ENCODE data around the gene CDH13. TPM values are rescaled to one million over a fixed set of nuclear protein-coding genes. Genes with fewer than 3 reads are reported as not detected.
A peak's percentile ranks its signal among the peaks of the same experiment; 100 is the strongest.

The CDH13 gene
- total RNA-seq, 1 donor = 102 TPM

DNA sequence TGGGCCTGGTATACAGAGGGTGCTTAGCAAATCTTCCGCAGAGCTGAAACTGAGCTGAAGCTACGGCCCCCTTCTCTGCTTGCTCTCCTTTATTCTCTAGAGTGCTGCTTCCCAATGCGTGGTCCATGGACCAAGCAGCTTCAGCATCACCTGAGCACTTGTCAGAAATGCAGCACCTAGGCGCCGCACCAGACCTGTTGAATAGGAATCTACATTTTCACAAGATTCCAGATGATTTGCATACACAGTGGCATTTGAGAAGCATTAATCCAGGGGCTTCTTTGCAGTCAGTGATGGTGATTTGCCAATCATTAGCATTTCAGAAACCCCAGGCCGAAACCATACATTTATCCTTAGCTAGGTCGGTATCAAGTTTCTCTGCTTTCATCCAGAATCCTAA is 204.2 kb downstream of the CDH13 start:
- H4K20me1 ChIP-seq (ENCODE audit: insufficient read depth, low read length) = no peaks in the 10 kb centered on the region
- H2AFZ ChIP-seq (ENCODE audit: low read length) = no peak overlapping the region
- no peaks in the 10 kb centered on the region for H3K9me3 ChIP-seq (ENCODE audit: low read depth, low read length)
- DNase-seq (ENCODE audit: insufficient read length, low spot score, missing footprints) = no peak
- H3K4me3 ChIP-seq (ENCODE audit: insufficient read depth, low read length) = no peak overlapping the region
- no peaks in the 10 kb centered on the region for H3K27me3 ChIP-seq (ENCODE audit: insufficient read depth, low read length)
- no peak overlapping the region for H3K27ac ChIP-seq (ENCODE audit: low read depth, low read length)
- H3K36me3 ChIP-seq (ENCODE audit: insufficient read depth, low read length) = no peaks in the 10 kb centered on the region
- TF ChIP-seq CTCF (IDR thresholded peaks at IDR 0.05; ENCODE audit: extremely low read depth, low read depth, low read length) = no peak
- no peaks in the 10 kb centered on the region for H3K79me2 ChIP-seq (ENCODE audit: insufficient read depth, low read length)
- H3K4me2 ChIP-seq (ENCODE audit: insufficient read depth, low read length) = no peak overlapping the region
- peaks cover 19% of the 10 kb centered on the region for H3K4me1 ChIP-seq (ENCODE audit: insufficient read depth, low read length)

DNA sequence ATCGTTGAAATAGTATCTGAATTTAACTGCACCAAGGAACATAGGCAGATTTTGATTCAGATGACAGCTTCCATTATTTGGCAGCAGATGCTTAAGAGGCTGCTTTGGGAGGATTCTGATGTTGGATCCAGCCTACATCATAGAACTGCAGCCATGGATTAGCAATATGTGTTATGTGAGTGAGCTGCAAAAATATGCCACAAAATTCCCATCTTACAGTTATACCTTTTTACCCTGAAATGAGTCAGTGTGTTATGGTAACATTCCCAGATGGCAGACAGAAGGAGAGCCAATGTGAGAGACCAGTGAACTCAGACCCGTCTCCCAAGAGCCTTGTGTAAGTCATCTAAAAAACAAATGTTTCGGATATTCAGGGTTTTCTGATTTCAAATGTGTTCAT is 206.1 kb downstream of the CDH13 start:
- H4K20me1 ChIP-seq (ENCODE audit: insufficient read depth, low read length) = no peaks in the 10 kb centered on the region
- H3K4me2 ChIP-seq (ENCODE audit: insufficient read depth, low read length) = peak overlapping the region; percentile 49
- H3K36me3 ChIP-seq (ENCODE audit: insufficient read depth, low read length) = no peaks in the 10 kb centered on the region
- no peak overlapping the region for H3K4me3 ChIP-seq (ENCODE audit: insufficient read depth, low read length)
- H2AFZ ChIP-seq (ENCODE audit: low read length) = no peak overlapping the region
- H3K79me2 ChIP-seq (ENCODE audit: insufficient read depth, low read length) = no peaks in the 10 kb centered on the region
- H3K9me3 ChIP-seq (ENCODE audit: low read depth, low read length) = no peaks in the 10 kb centered on the region
- peaks cover 19% of the 10 kb centered on the region for H3K4me1 ChIP-seq (ENCODE audit: insufficient read depth, low read length)
- H3K27ac ChIP-seq (ENCODE audit: low read depth, low read length) = peak overlapping the region; percentile 25
- no peak for TF ChIP-seq CTCF (IDR thresholded peaks at IDR 0.05; ENCODE audit: extremely low read depth, low read depth, low read length)
- no peak for DNase-seq (ENCODE audit: insufficient read length, low spot score, missing footprints)
- H3K27me3 ChIP-seq (ENCODE audit: insufficient read depth, low read length) = no peaks in the 10 kb centered on the region

GRCh38 chr16:82833378-82833993 is 206.7 kb downstream of the CDH13 start:
- no peak overlapping the region for H3K4me2 ChIP-seq (ENCODE audit: insufficient read depth, low read length)
- no peak for DNase-seq (ENCODE audit: insufficient read length, low spot score, missing footprints)
- no peak for TF ChIP-seq CTCF (IDR thresholded peaks at IDR 0.05; ENCODE audit: extremely low read depth, low read depth, low read length)
- H3K27me3 ChIP-seq (ENCODE audit: insufficient read depth, low read length) = no peaks in the 10 kb centered on the region
- H3K4me3 ChIP-seq (ENCODE audit: insufficient read depth, low read length) = no peak overlapping the region
- peak overlapping the region; percentile 2 for H3K27ac ChIP-seq (ENCODE audit: low read depth, low read length)
- no peaks in the 10 kb centered on the region for H3K79me2 ChIP-seq (ENCODE audit: insufficient read depth, low read length)
- H4K20me1 ChIP-seq (ENCODE audit: insufficient read depth, low read length) = no peaks in the 10 kb centered on the region
- no peaks in the 10 kb centered on the region for H3K36me3 ChIP-seq (ENCODE audit: insufficient read depth, low read length)
- H2AFZ ChIP-seq (ENCODE audit: low read length) = no peak overlapping the region
- H3K4me1 ChIP-seq (ENCODE audit: insufficient read depth, low read length) = peaks cover 19% of the 10 kb centered on the region
- no peaks in the 10 kb centered on the region for H3K9me3 ChIP-seq (ENCODE audit: low read depth, low read length)

DNA sequence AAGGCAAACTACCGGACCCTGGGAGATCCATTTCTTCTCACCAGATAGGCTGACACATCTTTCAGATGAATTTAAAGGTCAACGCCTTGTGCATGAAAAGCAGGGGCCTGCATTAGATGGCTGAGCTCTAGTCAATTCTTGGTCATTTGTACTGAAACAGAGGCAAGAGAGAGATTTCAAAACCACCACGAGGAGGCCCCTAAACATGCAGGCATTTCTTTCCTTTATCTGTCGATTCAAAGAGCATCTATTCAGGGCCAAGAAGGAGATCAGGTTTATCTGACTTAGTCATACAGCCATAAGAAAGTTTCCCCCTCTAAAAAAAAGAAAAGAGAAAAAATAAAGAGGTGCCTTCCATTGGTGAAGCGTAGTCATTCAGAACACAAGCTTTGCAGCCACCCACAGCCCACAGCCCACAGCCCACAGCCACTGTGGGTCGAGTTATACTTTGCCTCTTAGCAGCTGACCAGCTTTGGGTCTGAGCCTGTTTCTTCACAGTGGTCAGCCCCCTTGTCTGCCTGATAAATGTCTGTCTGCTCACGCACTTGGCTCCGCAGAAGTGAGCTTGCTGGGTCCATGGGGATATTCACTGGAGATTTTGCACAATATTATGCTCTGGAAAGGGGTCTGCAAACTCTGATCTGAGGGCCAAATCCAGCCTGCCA is 207.5 kb downstream of the CDH13 start:
- H3K27ac ChIP-seq (ENCODE audit: low read depth, low read length) = no peak overlapping the region
- DNase-seq (ENCODE audit: insufficient read length, low spot score, missing footprints) = no peak
- TF ChIP-seq CTCF (IDR thresholded peaks at IDR 0.05; ENCODE audit: extremely low read depth, low read depth, low read length) = peak; percentile 15
- H3K4me2 ChIP-seq (ENCODE audit: insufficient read depth, low read length) = no peak overlapping the region
- H3K27me3 ChIP-seq (ENCODE audit: insufficient read depth, low read length) = no peaks in the 10 kb centered on the region
- no peak overlapping the region for H2AFZ ChIP-seq (ENCODE audit: low read length)
- H4K20me1 ChIP-seq (ENCODE audit: insufficient read depth, low read length) = no peaks in the 10 kb centered on the region
- no peaks in the 10 kb centered on the region for H3K79me2 ChIP-seq (ENCODE audit: insufficient read depth, low read length)
- H3K4me1 ChIP-seq (ENCODE audit: insufficient read depth, low read length) = peaks cover 19% of the 10 kb centered on the region
- no peak overlapping the region for H3K4me3 ChIP-seq (ENCODE audit: insufficient read depth, low read length)
- H3K9me3 ChIP-seq (ENCODE audit: low read depth, low read length) = no peaks in the 10 kb centered on the region
- H3K36me3 ChIP-seq (ENCODE audit: insufficient read depth, low read length) = no peaks in the 10 kb centered on the region
